NT2/D1 (cell line): ENCODE measurements around the gene USP15.

Source experiments
- SUZ12 ChIP-seq: IDR thresholded peaks from 2 replicates; pipeline ENCODE4 v1.6.1; 2011; ENCODE audit not compliant: insufficient read length, insufficient read depth; ENCODE audit errors: extremely low read depth
- YY1 ChIP-seq: IDR thresholded peaks from 2 replicates; pipeline ENCODE4 v1.6.1; 2011; ENCODE audit not compliant: insufficient read length, insufficient read depth
- ZNF274 ChIP-seq: IDR thresholded peaks from 2 replicates; pipeline ENCODE4 v1.6.1; 2011; ENCODE audit warnings: mild to moderate bottlenecking, low read depth, low read length

DNA sequence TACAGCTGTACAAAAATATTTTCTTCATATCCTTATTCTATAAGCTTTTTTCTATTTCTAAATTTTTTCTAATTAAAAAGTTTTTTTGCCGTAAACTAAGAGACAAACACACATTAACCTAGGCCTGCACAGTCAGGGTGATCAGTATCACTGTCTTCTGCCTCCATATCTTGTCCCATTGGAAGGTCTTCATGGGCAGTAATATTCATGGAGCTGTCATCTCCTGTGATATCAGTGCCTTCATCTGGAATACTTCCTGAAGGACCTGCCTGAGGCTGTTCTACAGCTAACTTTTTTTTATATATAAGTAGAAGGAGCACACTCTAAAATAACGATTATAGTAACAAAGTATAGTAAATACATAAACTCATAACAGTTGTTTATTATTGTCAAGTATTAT, 17.8 kb downstream of the USP15 start:
- no peak for TF ChIP-seq ZNF274
- TF ChIP-seq SUZ12: no peak
- TF ChIP-seq YY1: no peak
